CD4-positive, alpha-beta T cell (primary cell): Measurements from ENCODE around the gene CYB5R3. TPM values are rescaled to one million over a fixed set of nuclear protein-coding genes. Genes with fewer than 3 reads are reported as not detected.

ENCODE experiments used
- ATAC-seq: fragments of 200-7000 bp; cut with Tn5 transposase; one replicate; pipeline ENCODE4 v1.10.0; 2022; ENCODE audit warnings: mild to moderate bottlenecking; ENCODE audit not compliant: poor library complexity
- CTCF ChIA-PET: fragments of 350-600 bp; sonication (Branson Sonifier 250); formaldehyde crosslinking; loops from one replicate; lab custom pipeline; 2021; ENCODE audit warnings: antibody characterized with exemption, inconsistent platforms; lab: Charles Lee
- POLR2A ChIA-PET: fragments of 350-600 bp; sonication (Branson Sonifier 250); formaldehyde crosslinking; loops from one replicate; lab custom pipeline; 2021; ENCODE audit warnings: antibody characterized with exemption, inconsistent platforms; lab: Charles Lee
- DNase-seq, 14 experiments: peaks; one replicate each; pipeline ENCODE4 v3.0.0-alpha.2; 2013 to 2020; ENCODE audit warnings: mixed read lengths in 2 of 14
- H3K27ac ChIP-seq, 2 donors: one replicate each; pipeline versions ENCODE4 v1.5.1 to v1.7.0; 2013; ENCODE audit warnings: low read length in 2 of 2, low read depth in 1 of 2, mild to moderate bottlenecking in 1 of 2
- H3K27me3 ChIP-seq, 2 experiments: 1 replicate in 1 of 2; 2 replicates in 1 of 2; pipeline versions ENCODE4 v1.6.1 to v1.7.0; 2013; ENCODE audit warnings: low read length in 2 of 2, control low read depth in 1 of 2, mild to moderate bottlenecking in 1 of 2, moderate library complexity in 1 of 2; ENCODE audit not compliant: insufficient read depth in 2 of 2, control insufficient read depth in 1 of 2
- H3K36me3 ChIP-seq: one replicate; pipeline ENCODE4 v1.6.1; 2013; ENCODE audit warnings: low read length, control low read depth; ENCODE audit not compliant: insufficient read depth
- H3K4me1 ChIP-seq: one replicate; pipeline ENCODE4 v1.6.1; 2013; ENCODE audit warnings: low read length, control low read depth; ENCODE audit not compliant: insufficient read depth
- H3K4me3 ChIP-seq: one replicate; pipeline ENCODE4 v1.5.1; 2013; ENCODE audit warnings: mild to moderate bottlenecking, low read length, moderate library complexity
- H3K9me3 ChIP-seq, 2 experiments: 1 replicate in 1 of 2; 2 replicates in 1 of 2; pipeline versions ENCODE4 v1.6.1 to v1.7.0; 2013; ENCODE audit warnings: low read length in 2 of 2, mild to moderate bottlenecking in 2 of 2, control low read depth in 1 of 2, moderate library complexity in 1 of 2; ENCODE audit not compliant: control insufficient read depth in 1 of 2, insufficient read depth in 1 of 2
- H3K27ac Mint-ChIP-seq: one replicate; pipeline ENCODE4 v1.8.0; 2020; ENCODE audit warnings: mixed read lengths
- H3K27me3 Mint-ChIP-seq: one replicate; pipeline ENCODE4 v1.8.0; 2021; ENCODE audit warnings: mixed read lengths
- H3K36me3 Mint-ChIP-seq: one replicate; pipeline ENCODE4 v1.8.0; 2021; ENCODE audit warnings: low read depth, mixed read lengths
- H3K4me1 Mint-ChIP-seq: one replicate; pipeline ENCODE4 v1.8.0; 2021; ENCODE audit warnings: low read depth, mixed read lengths
- H3K4me3 Mint-ChIP-seq: one replicate; pipeline ENCODE4 v1.8.0; 2020; ENCODE audit warnings: mild to moderate bottlenecking, mixed read lengths
- H3K9me3 Mint-ChIP-seq: one replicate; pipeline ENCODE4 v1.8.0; 2020; ENCODE audit warnings: mixed read lengths
- intact Hi-C, 2 experiments: fragments of 100-400 bp; cut with DNase I in 1 of 2; cut with micrococcal nuclease in 1 of 2; formaldehyde crosslinking; loops; one replicate each; pipeline versions ENCODE4 v1.15.1 to v1.9.0; 2023 to 2025; cut with DNase I, micrococcal nuclease
- total RNA-seq, 174 experiments: library from RNA in 2 of 174; stranded (reverse) in 2 of 174; gene quantifications; one replicate each; pipeline ENCODE4 v1.2.3 and lab custom pipeline; 2021 to 2026
- TF ChIP-seq, protein P1 (sequence below): fragments of 200-600 bp; IDR thresholded peaks from one replicate; pipeline ENCODE4 v1.8.0; 2022; ENCODE audit warnings: antibody characterized with exemption, mild to moderate bottlenecking

CYB5R3 gene
- total RNA-seq, 2 experiments from 2014 or later = 39.8 to 41.2 TPM

DNA sequence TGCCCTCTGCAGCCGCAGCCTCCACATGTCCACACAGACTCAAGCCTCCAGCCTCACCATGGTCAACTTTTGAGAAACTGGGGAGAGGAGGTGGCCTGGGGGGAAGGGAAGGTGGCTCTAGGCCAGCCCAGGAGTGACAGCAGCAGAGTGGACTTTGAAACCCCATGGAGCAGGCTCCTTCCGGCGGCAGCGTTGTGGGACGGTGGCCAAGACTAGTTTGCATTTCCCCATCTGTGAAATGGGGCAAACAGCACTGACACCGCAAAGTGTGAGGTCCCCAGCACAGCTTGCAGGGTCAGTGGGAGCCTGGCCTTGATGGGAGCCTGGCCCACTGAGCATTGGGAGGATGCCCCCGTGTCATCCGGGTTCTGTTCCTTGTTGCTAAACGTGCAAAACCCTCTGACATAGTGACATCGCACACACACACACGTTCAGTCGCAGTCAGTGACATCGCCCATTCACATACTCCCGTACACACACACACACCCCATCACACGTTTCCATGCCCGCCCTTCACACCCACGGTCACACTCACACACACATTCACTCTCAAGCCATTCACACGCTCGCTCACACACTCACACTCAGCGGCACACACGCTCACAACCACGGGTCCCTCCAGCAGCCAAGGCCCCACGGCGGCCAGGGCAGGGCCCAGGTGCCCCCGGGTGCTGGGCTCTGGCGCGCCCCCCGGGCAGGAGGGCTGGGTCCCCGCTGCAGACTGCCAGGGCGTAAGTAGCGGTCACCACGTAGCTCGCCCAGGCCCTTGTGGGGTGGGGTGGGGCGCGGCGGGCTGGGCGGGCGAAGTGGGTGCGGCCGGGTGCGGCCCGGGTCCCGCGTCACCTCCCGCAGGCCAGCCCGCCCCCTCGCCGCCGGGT lies 585 bp downstream of the CYB5R3 start:
- Mint-ChIP-seq H3K4me1 (peaks cover 32% of the 10 kb centered on the region), H3K9me3 (no peaks in the 10 kb centered on the region), H3K4me3 (peak overlapping the region; percentile 99), H3K27me3 (no peaks in the 10 kb centered on the region), H3K36me3 (peaks cover 10% of the 10 kb centered on the region), H3K27ac (peak overlapping the region; percentile 98)
- peaks cover 56% of the 10 kb centered on the region for H3K4me1 ChIP-seq
- intact Hi-C loops = loop anchor here (1.0 to 2.0 kb wide), 2 partner anchors 34 kb away; partner anchors contain the start of gene POLDIP3 (in 2 of the 2)
- H3K27ac ChIP-seq = peak overlapping the region; percentile 22 to 36
- ATAC-seq = peak; percentile 42
- peak in 11 of 14 experiments; percentile 11 to 65 (median 25) for DNase-seq
- TF ChIP-seq, protein P1, sequence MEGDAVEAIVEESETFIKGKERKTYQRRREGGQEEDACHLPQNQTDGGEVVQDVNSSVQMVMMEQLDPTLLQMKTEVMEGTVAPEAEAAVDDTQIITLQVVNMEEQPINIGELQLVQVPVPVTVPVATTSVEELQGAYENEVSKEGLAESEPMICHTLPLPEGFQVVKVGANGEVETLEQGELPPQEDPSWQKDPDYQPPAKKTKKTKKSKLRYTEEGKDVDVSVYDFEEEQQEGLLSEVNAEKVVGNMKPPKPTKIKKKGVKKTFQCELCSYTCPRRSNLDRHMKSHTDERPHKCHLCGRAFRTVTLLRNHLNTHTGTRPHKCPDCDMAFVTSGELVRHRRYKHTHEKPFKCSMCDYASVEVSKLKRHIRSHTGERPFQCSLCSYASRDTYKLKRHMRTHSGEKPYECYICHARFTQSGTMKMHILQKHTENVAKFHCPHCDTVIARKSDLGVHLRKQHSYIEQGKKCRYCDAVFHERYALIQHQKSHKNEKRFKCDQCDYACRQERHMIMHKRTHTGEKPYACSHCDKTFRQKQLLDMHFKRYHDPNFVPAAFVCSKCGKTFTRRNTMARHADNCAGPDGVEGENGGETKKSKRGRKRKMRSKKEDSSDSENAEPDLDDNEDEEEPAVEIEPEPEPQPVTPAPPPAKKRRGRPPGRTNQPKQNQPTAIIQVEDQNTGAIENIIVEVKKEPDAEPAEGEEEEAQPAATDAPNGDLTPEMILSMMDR = no peak
- ChIA-PET CTCF (no interaction called here), POLR2A (interaction anchor here (0.7 to 4.9 kb wide), 9 partner anchors 28 to 1180 kb away, joined by 3 to 58 read pairs (median 3); partner anchors contain the start of genes ACO2, ARFGAP3, EFCAB6 and PACSIN2)
- H3K27me3 ChIP-seq = no peaks in the 10 kb centered on the region
- H3K9me3 ChIP-seq = no peaks in the 10 kb centered on the region
- H3K36me3 ChIP-seq = peaks cover 3% of the 10 kb centered on the region
- H3K4me3 ChIP-seq = peak overlapping the region; percentile 68

DNA sequence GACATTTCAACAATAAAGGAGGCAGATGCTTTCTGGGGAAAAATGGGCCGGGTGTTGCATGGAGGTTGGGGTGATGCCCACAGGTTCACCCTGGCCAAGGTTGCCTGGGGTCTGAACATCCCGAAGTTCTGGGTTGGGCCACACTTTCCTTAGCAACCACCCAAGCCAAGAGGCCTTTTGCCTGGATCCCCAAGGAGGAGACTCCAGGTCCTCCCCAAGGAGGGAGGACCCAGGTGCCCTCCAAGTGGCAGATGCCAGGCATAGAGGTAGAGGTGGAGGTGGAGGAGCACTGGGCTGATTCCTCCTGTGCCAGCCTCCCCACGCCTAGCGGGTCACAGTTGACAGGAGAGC lies 1.2 kb downstream of the CYB5R3 start:
- CTCF ChIA-PET = no interaction called here
- Mint-ChIP-seq H3K27ac (peak overlapping the region; percentile 98), H3K27me3 (no peaks in the 10 kb centered on the region), H3K4me1 (peaks cover 32% of the 10 kb centered on the region), H3K9me3 (no peaks in the 10 kb centered on the region), H3K36me3 (peaks cover 10% of the 10 kb centered on the region), H3K4me3 (peak overlapping the region; percentile 99)
- no peak for DNase-seq
- intact Hi-C loops = loop anchor here in 1 of 2 experiments (2.0 kb wide), 1 partner anchor 33 kb away; the partner anchor contains the start of gene POLDIP3
- peak overlapping the region; percentile 68 for H3K4me3 ChIP-seq
- no peaks in the 10 kb centered on the region for H3K27me3 ChIP-seq
- no peak for ATAC-seq
- POLR2A ChIA-PET = interaction anchor here (0.7 to 4.9 kb wide), 3 partner anchors 29 to 367 kb away, joined by 3 to 58 read pairs (median 3); partner anchors contain the start of genes PACSIN2 and POLDIP3
- peaks cover 59% of the 10 kb centered on the region for H3K4me1 ChIP-seq
- TF ChIP-seq, protein P1 = no peak
- H3K36me3 ChIP-seq = peaks cover 3% of the 10 kb centered on the region
- no peaks in the 10 kb centered on the region for H3K9me3 ChIP-seq
- H3K27ac ChIP-seq = peak overlapping the region in 1 of 2 donors; percentile 22

DNA sequence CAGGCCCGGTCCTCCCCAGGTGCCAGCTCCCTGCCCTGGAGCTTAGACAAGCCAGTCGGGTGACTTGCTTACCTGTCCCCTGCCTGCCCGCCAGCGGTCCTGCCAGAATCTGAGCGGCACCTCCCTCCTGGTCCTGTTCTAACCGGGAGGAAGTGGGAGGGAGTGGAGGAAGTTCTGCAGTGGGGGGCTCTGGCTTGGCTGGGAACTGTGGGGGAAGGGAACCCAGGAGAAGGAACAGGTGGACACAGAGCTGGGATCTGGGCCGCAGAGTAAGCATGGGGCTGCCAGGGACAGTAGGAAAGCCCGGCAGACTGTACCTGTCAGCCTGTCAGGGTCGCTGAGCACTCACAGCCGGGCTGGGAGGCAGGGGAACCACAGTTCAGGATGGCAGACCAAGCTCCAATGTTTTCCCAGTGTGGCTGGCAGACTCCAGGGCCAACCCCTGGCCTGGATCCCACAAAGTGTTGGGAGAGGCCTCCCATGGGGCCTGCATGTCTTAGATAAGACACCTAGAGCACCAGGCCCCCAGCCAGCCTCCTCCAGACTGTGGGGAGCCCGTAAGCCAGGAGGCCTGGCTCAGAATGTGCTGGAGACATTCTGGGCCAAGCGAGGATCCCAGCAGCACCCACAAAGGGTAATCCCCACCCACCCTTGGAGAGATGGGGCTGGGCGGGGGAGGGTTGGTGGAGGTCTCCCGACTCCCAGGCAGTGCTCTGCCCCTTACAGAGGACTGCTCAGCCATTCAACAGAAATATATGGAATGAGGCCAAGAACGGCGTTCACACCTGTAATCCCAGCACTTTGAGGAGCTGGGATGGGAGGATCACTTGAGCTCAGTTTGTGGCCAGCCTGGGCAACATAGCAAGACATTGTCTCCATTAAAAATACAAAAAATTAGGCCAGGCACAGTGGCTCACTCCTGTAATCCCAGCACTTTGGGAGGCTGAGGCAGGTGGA lies 2.3 kb downstream of the CYB5R3 start:
- TF ChIP-seq, protein P1 = no peak
- Mint-ChIP-seq H3K27ac (peak overlapping the region; percentile 98), H3K4me3 (peak overlapping the region; percentile 99), H3K27me3 (no peaks in the 10 kb centered on the region), H3K4me1 (peaks cover 37% of the 10 kb centered on the region), H3K9me3 (no peaks in the 10 kb centered on the region), H3K36me3 (peaks cover 10% of the 10 kb centered on the region)
- Histone ChIP-seq H3K36me3 (peaks cover 3% of the 10 kb centered on the region), H3K9me3 (no peaks in the 10 kb centered on the region), H3K4me1 (peaks cover 59% of the 10 kb centered on the region), H3K4me3 (no peak overlapping the region), H3K27me3 (no peaks in the 10 kb centered on the region), H3K27ac (no peak overlapping the region)
- ChIA-PET CTCF (no interaction called here), POLR2A (interaction anchor here (4.9 kb wide), 1 partner anchor 32 kb away, joined by 58 read pairs; the partner anchor contains the start of gene POLDIP3)
- DNase-seq = peak in 1 of 14 experiments; percentile 17
- intact Hi-C loops = no loop called here
- no peak for ATAC-seq
